ENCODE measurements around the gene KIF23. TPM values are rescaled to one million over a fixed set of nuclear protein-coding genes. Genes with fewer than 3 reads are reported as not detected.

KIF23 gene
- total and polyA plus RNA-seq, 2 experiments from 2014 or later, result 12.3 to 58.9 TPM

DNA sequence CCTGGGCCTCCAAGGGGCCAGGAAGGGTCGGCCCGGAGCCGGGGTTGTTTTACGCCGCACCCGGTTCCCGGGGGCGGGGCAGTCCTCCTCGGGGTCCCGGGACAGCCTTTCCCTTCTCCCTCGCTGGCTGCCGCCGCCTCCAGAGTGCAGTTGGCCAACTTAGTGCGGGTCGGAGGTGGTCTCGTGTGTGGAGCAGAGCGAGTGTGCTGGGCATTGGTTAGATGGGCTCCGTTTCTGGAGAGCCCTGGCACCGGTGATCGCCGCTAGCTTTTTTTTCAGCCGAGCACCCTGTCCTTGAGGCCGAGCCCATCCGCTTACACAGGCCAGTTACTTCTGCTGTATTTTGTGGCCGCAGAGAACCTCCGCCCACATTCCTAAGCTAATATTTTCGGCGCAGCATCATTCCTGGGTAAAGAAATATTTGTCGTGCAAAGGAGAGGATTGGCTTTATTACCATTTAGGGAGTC lies 585 bp downstream of the KIF23 start:
- no peak for TF ChIP-seq CTCF (IDR thresholded peaks at IDR 0.05; ENCODE audit: low read depth, low read length)
- Histone ChIP-seq H3K4me3 (peak overlapping the region; percentile 66), H3K9me3 (ENCODE audit: low read depth) (no peaks in the 10 kb centered on the region), H3K4me1 (ENCODE audit: low read depth) (peaks cover 13% of the 10 kb centered on the region), H3K27me3 (no peaks in the 10 kb centered on the region), H3K27ac (peak overlapping the region; percentile 99), H3K36me3 (peaks cover 4% of the 10 kb centered on the region)
- peak; percentile 79 to 95 for DNase-seq (ENCODE audit: low read depth in 1 of 2, low spot score in 1 of 2)

DNA sequence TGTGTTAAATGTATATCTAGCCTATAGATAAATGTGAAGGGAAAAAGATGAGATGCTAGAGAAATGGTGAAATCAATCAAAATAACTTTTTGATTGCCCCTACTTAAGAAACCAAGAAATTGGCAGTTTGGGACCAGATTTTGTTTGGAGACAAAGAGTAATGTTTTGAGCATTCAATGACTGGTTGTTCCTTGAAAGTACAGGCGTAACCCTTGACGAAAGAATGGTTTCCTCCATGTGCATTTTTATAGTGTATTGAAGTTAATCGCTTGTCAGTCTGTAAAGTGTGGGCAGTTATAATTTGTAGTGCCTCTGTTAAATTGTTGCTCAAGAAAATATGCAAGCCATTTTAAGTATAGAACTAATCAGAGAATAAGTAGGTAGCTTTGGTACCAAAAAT lies 1.2 kb downstream of the KIF23 start:
- Histone ChIP-seq H3K4me3 (peak overlapping the region; percentile 66), H3K27ac (peak overlapping the region; percentile 99), H3K4me1 (ENCODE audit: low read depth) (peaks cover 13% of the 10 kb centered on the region), H3K9me3 (ENCODE audit: low read depth) (no peaks in the 10 kb centered on the region), H3K27me3 (no peaks in the 10 kb centered on the region), H3K36me3 (peaks cover 5% of the 10 kb centered on the region)
- peak in 1 of 2 donors; percentile 47 for DNase-seq (ENCODE audit: low read depth in 1 of 2, low spot score in 1 of 2)
- no peak for TF ChIP-seq CTCF (IDR thresholded peaks at IDR 0.05; ENCODE audit: low read depth, low read length)

DNA sequence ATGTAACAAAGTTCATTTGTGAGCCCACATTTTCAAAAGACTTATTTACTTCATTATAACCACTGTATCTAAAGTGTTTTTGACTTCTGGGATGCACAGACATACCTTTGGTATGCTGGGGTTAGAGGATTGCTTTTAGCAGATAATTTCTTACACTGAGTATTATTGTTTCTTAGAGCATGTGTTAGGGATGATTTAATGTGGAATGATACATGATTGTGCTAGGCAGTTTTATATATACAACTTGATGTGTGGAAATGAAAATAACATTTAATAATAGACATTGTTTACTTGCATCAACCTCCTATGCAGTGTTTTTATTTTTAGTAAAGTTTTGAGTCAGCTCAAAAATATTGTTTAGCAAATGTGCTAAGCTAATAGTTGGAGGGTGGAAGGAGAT lies 3.4 kb downstream of the KIF23 start:
- TF ChIP-seq CTCF (IDR thresholded peaks at IDR 0.05; ENCODE audit: low read depth, low read length), result no peak
- H3K9me3 ChIP-seq (ENCODE audit: low read depth), result no peaks in the 10 kb centered on the region
- H3K27ac ChIP-seq, result no peak overlapping the region
- peaks cover 8% of the 10 kb centered on the region for H3K36me3 ChIP-seq
- peaks cover 13% of the 10 kb centered on the region for H3K4me1 ChIP-seq (ENCODE audit: low read depth)
- no peak for DNase-seq (ENCODE audit: low read depth in 1 of 2, low spot score in 1 of 2)
- H3K27me3 ChIP-seq, result no peaks in the 10 kb centered on the region
- no peak overlapping the region for H3K4me3 ChIP-seq

GRCh38 chr15:69421498-69421897 lies 7.3 kb downstream of the KIF23 start:
- peak in 1 of 2 donors; percentile 18 for DNase-seq (ENCODE audit: low read depth in 1 of 2, low spot score in 1 of 2)
- Histone ChIP-seq H3K36me3 (peaks cover 23% of the 10 kb centered on the region), H3K27ac (no peak overlapping the region), H3K4me3 (no peak overlapping the region), H3K27me3 (no peaks in the 10 kb centered on the region), H3K9me3 (ENCODE audit: low read depth) (no peaks in the 10 kb centered on the region), H3K4me1 (ENCODE audit: low read depth) (peaks cover 5% of the 10 kb centered on the region)
- TF ChIP-seq CTCF (IDR thresholded peaks at IDR 0.05; ENCODE audit: low read depth, low read length), result no peak

DNA sequence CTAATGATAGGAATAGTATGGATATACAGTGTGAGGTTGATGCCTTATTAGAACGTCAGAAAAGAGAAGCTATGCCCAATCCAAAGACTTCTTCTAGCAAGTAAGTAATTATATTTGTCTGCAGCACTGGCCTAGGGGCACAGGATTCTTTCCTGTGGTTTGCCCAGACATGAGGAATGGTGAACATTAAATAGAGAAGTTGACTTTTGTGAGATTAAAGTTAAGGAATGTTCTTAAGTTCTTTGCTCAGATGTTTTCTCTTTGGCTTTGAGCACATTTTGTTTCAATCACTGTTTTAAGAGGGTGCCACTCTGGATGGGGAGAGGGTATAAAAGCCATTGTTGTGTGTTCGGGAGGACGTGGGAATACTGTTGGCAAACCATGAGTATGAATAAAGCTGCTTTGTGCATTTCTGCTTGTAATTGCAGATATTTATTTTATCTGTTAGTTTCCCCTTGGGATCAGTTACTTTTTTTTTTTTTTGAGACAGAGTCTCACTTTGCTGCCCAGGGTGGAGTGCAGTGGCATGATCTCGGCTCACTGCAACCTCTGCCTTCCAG lies 8.3 kb downstream of the KIF23 start:
- Histone ChIP-seq H3K27ac (no peak overlapping the region), H3K4me1 (ENCODE audit: low read depth) (peaks cover 5% of the 10 kb centered on the region), H3K27me3 (no peaks in the 10 kb centered on the region), H3K36me3 (peaks cover 30% of the 10 kb centered on the region), H3K9me3 (ENCODE audit: low read depth) (no peaks in the 10 kb centered on the region), H3K4me3 (no peak overlapping the region)
- DNase-seq (ENCODE audit: low read depth in 1 of 2, low spot score in 1 of 2), result no peak
- no peak for TF ChIP-seq CTCF (IDR thresholded peaks at IDR 0.05; ENCODE audit: low read depth, low read length)
